GM12891 (cell line): ENCODE results near the gene FOXK2.

Experiments used
- POLR2A ChIP-seq: IDR thresholded peaks from 2 replicates; pipeline ENCODE4 v1.6.1; 2011; ENCODE audit warnings: low read depth, low read length, control low read depth
- SPI1 ChIP-seq: IDR thresholded peaks from 2 replicates; pipeline ENCODE4 v1.6.1; 2011; ENCODE audit warnings: low read depth, low read length, control low read depth

DNA sequence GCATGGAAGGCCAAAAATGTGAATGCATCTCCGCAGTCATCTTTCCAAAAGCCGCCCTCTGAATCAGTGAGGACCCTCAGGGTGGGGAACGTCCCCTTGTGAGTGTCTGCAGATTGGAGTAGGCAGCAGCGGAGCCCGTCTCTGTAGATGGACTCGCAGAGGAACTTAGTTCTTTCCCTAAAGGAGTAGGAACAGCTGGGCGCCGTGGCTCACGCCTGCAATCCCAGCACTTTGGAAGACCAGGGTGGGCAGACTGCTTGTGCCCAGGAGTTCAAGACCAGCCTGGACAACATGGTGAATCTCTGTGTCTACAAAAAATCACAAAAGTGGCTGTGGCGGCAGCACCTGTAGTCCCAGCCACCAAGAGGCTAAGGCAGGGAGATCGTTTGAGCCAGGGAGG is 75.0 kb downstream of the FOXK2 start:
- no peak for TF ChIP-seq POLR2A
- no peak for TF ChIP-seq SPI1
